Activated CD4-positive, alpha-beta memory T cell treated with anti-CD3 and anti-CD28 coated beads for 36 hours (primary cell): ENCODE results near the gene IMPDH2. TPM values are rescaled to one million over a fixed set of nuclear protein-coding genes. Genes with fewer than 3 reads are reported as not detected.
"Not testable (repeated sequence)": the region's sequence is repeated elsewhere in the genome, so short reads cannot be mapped to it uniquely, and the experiment has no call there.

Experiments used
- CTCF ChIA-PET: fragments of 350-600 bp; sonication (Branson Sonifier 250); formaldehyde crosslinking; loops from one replicate; lab custom pipeline; 2021; ENCODE audit warnings: antibody characterized with exemption, inconsistent platforms; lab: Charles Lee
- POLR2A ChIA-PET: fragments of 350-600 bp; sonication (Branson Sonifier 250); formaldehyde crosslinking; loops from one replicate; lab custom pipeline; 2021; ENCODE audit warnings: antibody characterized with exemption; lab: Charles Lee
- DNase-seq: peaks from one replicate; pipeline ENCODE4 v3.0.0-alpha.2; 2020
- H3K27ac Mint-ChIP-seq: one replicate; pipeline ENCODE4 v1.8.0; 2021; ENCODE audit warnings: mixed read lengths
- H3K27me3 Mint-ChIP-seq: one replicate; pipeline ENCODE4 v1.8.0; 2021; ENCODE audit warnings: mixed read lengths
- H3K36me3 Mint-ChIP-seq: one replicate; pipeline ENCODE4 v1.8.0; 2021; ENCODE audit warnings: mixed read lengths
- H3K4me1 Mint-ChIP-seq: one replicate; pipeline ENCODE4 v1.8.0; 2021; ENCODE audit warnings: low read depth, mixed read lengths
- H3K4me3 Mint-ChIP-seq: one replicate; pipeline ENCODE4 v1.8.0; 2021; ENCODE audit warnings: mild to moderate bottlenecking, mixed read lengths
- H3K9me3 Mint-ChIP-seq: one replicate; pipeline ENCODE4 v1.8.0; 2021; ENCODE audit warnings: mixed read lengths
- intact Hi-C: fragments of 100-400 bp; cut with micrococcal nuclease; formaldehyde crosslinking; loops from one replicate; pipeline ENCODE4 v1.15.1; 2023
- total RNA-seq, 2 experiments: library from RNA; stranded (reverse); gene quantifications; one replicate each; pipeline ENCODE4 v1.2.3, GENCODE V29; 2021

The IMPDH2 gene
- total RNA-seq, 2 experiments from 2014 or later: 430 to 454 TPM

DNA sequence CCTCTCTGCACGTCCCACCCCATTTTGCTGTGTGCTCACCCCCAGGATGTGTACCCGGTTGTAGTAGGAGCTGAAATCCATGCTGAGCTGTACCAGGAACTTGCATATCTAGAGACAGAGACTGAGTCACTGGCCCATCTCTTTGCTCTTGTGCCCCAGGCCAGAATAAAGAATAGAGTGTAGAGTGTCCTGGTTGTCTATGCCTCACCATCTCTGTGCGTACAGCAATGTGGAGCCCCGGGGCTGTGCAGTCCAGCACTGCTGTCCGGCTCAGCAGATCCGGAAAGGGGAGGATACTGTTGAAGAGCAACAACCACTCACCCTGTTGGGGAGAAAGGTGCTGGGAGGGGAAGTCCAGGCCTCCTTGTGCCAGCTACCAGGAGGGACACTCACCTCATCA is 13.4 kb downstream of the IMPDH2 start:
- DNase-seq: no peak
- Mint-ChIP-seq H3K27me3 (no peaks in the 10 kb centered on the region), H3K9me3 (no peaks in the 10 kb centered on the region), H3K36me3 (peaks cover 22% of the 10 kb centered on the region), H3K4me1 (peaks cover 29% of the 10 kb centered on the region), H3K27ac (no peak overlapping the region), H3K4me3 (no peak overlapping the region)
- CTCF ChIA-PET: interaction anchor here (0.6 to 3.8 kb wide), 4 partner anchors 8 to 188 kb away, joined by 3 to 30 read pairs (median 14); partner anchors contain the start of genes P4HTM and WDR6
- intact Hi-C loops: no loop called here
- POLR2A ChIA-PET: interaction anchor here (9.7 kb wide), 1 partner anchor 6 kb away, joined by 135 read pairs; the partner anchor contains the start of gene WDR6

DNA sequence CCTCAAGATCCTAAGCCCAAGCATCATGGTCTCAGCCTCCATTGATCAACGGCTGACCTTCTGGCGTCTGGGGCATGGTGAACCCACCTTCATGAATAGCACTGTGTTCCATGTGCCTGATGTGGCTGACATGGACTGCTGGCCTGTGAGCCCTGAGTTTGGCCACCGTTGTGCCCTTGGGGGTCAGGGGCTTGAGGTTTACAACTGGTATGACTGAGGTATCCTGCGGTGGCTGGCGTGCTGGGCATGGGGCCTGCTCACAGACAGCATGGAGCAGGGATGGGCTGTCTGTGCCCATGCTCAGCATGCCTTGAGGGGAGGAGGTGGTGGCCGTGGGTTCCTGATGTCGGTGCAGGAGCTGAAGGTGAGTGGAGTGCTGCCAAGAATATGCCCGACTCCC is 14.1 kb downstream of the IMPDH2 start:
- ChIA-PET CTCF (interaction anchor here (1.7 to 3.8 kb wide), 4 partner anchors 7 to 27 kb away, joined by 3 to 32 read pairs (median 27); partner anchors contain the start of genes P4HTM and WDR6), POLR2A (interaction anchor here (1.2 to 9.7 kb wide), 2 partner anchors 6 to 25 kb away, joined by 4 to 135 read pairs; partner anchors contain the start of gene WDR6)
- Mint-ChIP-seq H3K27me3 (no peaks in the 10 kb centered on the region), H3K4me1 (peaks cover 27% of the 10 kb centered on the region), H3K9me3 (no peaks in the 10 kb centered on the region), H3K27ac (peak overlapping the region; percentile 9), H3K4me3 (no peak overlapping the region), H3K36me3 (peaks cover 22% of the 10 kb centered on the region)
- no peak for DNase-seq
- intact Hi-C loops: no loop called here

DNA sequence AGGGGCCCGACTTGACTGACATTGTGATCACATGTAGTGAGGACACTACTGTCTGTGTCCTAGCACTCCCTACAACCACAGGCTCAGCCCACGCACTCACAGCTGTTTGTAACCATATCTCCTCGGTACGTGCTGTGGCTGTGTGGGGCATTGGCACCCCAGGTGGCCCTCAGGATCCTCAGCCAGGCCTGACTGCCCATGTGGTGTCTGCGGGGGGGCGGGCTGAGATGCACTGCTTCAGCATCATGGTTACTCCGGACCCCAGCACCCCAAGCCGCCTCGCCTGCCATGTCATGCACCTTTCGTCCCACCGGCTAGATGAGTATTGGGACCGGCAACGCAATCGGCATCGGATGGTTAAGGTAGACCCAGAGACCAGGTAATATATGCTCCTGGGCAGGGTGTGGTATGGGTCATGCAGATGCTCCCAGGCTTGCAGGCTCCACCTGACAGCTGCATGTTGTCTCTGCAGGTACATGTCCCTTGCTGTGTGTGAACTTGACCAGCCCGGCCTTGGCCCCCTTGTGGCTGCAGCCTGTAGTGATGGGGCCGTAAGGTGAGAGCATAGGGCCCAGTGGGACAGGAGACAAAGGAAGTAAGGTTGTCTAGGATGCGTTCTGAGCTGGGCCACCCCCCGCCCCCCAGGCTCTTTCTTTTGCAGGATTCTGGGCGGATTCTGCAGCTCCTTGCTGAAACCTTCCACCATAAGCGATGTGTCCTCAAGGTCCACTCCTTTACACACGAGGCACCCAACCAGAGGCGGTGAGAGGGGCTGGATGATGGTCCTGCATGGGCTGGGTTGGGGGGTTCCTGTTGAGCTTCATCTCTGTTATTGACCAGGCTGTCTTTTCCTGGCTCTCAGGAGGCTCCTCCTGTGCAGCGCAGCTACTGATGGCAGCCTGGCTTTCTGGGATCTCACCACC is 15.2 kb downstream of the IMPDH2 start:
- peaks cover 25% of the 10 kb centered on the region for H3K36me3 Mint-ChIP-seq
- peak; percentile 64 for DNase-seq

DNA sequence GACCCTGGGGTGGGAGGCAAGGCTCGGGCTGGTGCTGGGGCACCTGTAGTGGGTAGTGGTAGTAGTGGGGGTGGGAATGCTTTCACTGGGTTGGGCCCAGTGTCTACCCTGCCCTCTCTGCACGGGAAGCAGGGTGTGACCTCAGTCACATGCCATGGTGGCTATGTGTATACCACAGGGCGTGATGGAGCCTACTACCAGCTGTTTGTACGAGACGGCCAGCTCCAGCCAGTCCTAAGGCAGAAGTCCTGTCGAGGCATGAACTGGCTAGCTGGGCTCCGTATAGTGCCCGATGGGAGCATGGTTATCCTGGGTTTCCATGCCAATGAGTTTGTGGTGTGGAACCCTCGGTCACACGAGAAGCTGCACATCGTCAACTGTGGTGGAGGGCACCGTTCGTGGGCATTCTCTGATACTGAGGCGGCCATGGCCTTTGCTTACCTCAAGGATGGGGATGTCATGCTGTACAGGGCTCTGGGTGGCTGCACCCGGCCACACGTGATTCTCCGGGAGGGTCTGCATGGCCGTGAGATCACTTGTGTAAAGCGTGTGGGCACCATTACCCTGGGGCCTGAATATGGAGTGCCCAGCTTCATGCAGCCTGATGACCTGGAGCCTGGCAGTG is 16.0 kb downstream of the IMPDH2 start:
- H3K4me3 Mint-ChIP-seq: no peak overlapping the region
- H3K4me1 Mint-ChIP-seq: peaks cover 25% of the 10 kb centered on the region
- DNase-seq: no peak
- no peaks in the 10 kb centered on the region for H3K27me3 Mint-ChIP-seq
- ChIA-PET POLR2A (interaction anchor here (7.8 kb wide), 1 partner anchor 7 kb away, joined by 135 read pairs; the partner anchor contains the start of genes DALRD3 and NDUFAF3), CTCF (interaction anchor here (1.4 to 3.4 kb wide), 4 partner anchors 8 to 25 kb away, joined by 4 to 32 read pairs (median 14); partner anchors contain the start of genes NDUFAF3 and P4HTM)
- no peaks in the 10 kb centered on the region for H3K9me3 Mint-ChIP-seq
- no peak overlapping the region for H3K27ac Mint-ChIP-seq
- H3K36me3 Mint-ChIP-seq: peaks cover 28% of the 10 kb centered on the region
- intact Hi-C loops: no loop called here

More for the DNA sequence above, 15.2 kb downstream of the IMPDH2 start:
- H3K9me3 Mint-ChIP-seq: no peaks in the 10 kb centered on the region
- ChIA-PET POLR2A (interaction anchor here (1.2 kb wide), 1 partner anchor 24 kb away, joined by 4 read pairs; no protein-coding TSS in a partner anchor), CTCF (interaction anchor here (1.1 to 3.4 kb wide), 5 partner anchors 7 to 357 kb away, joined by 3 to 32 read pairs (median 7); partner anchors contain the start of genes NDUFAF3 and P4HTM)
- H3K27me3 Mint-ChIP-seq: no peaks in the 10 kb centered on the region
- no peak overlapping the region for H3K27ac Mint-ChIP-seq
- intact Hi-C loops: no loop called here
- H3K4me1 Mint-ChIP-seq: peaks cover 23% of the 10 kb centered on the region
- H3K4me3 Mint-ChIP-seq: no peak overlapping the region

DNA sequence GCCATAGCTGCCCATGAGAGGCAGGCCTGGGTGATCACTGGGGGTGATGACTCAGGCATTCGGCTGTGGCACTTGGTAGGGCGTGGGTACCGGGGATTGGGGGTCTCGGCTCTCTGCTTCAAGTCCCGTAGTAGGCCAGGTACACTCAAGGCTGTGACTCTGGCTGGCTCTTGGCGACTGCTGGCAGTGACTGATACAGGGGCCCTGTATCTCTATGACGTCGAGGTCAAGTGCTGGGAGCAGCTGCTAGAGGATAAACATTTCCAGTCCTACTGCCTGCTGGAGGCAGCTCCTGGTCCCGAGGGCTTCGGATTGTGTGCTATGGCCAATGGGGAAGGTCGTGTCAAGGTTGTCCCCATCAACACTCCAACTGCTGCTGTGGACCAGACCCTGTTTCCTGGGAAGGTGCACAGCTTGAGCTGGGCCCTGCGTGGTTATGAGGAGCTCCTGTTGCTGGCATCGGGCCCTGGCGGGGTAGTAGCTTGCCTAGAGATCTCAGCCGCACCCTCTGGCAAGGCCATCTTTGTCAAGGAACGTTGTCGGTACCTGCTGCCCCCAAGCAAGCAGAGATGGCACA is 16.7 kb downstream of the IMPDH2 start:
- no peaks in the 10 kb centered on the region for H3K9me3 Mint-ChIP-seq
- ChIA-PET CTCF (interaction anchor here (1.4 to 3.4 kb wide), 4 partner anchors 9 to 25 kb away, joined by 4 to 22 read pairs (median 8); partner anchors contain the start of gene NDUFAF3), POLR2A (interaction anchor here (0.6 to 7.8 kb wide), 3 partner anchors 7 to 120 kb away, joined by 3 to 135 read pairs (median 5); partner anchors contain the start of genes DALRD3 and NDUFAF3)
- no peak overlapping the region for H3K27ac Mint-ChIP-seq
- intact Hi-C loops: no loop called here
- peaks cover 29% of the 10 kb centered on the region for H3K4me1 Mint-ChIP-seq
- H3K4me3 Mint-ChIP-seq: no peak overlapping the region
- H3K36me3 Mint-ChIP-seq: peaks cover 32% of the 10 kb centered on the region
- DNase-seq: no peak
- H3K27me3 Mint-ChIP-seq: no peaks in the 10 kb centered on the region

DNA sequence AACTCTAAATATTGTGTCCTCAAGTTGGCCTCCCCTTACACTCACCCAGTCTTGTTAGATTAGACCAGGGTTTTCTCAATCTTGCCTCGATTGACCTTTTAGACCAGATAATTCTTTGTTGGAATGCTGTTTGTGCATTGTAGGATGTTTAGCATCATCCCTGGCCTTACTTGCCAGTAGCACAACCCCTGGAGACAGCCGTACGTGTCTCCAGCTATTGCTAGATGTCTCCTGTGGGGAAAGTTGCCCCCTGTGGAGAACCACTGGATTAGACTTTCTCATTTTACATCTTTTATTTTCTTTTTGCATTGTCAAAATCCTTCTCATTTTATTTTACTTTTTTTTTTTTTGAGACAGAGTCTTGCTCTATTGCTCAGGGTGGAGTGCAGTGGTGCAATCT is 19.8 kb downstream of the IMPDH2 start:
- no peaks in the 10 kb centered on the region for H3K9me3 Mint-ChIP-seq
- H3K27ac Mint-ChIP-seq: peak overlapping the region; percentile 57
- peaks cover 24% of the 10 kb centered on the region for H3K4me1 Mint-ChIP-seq
- POLR2A ChIA-PET: interaction anchor here (7.8 kb wide), 1 partner anchor 11 kb away, joined by 135 read pairs; the partner anchor contains the start of genes DALRD3 and NDUFAF3
- intact Hi-C loops: loop anchor here (5.0 kb wide), 1 partner anchor 92 kb away; the partner anchor contains the start of gene ARIH2
- peaks cover 22% of the 10 kb centered on the region for H3K36me3 Mint-ChIP-seq
- no peaks in the 10 kb centered on the region for H3K27me3 Mint-ChIP-seq
- no peak for DNase-seq
- CTCF ChIA-PET: interaction anchor here (1.0 to 4.7 kb wide), 5 partner anchors 8 to 84 kb away, joined by 3 to 65 read pairs (median 24); partner anchors contain the start of genes DALRD3, IMPDH2, NDUFAF3 and QRICH1
- peak overlapping the region; percentile 37 for H3K4me3 Mint-ChIP-seq

DNA sequence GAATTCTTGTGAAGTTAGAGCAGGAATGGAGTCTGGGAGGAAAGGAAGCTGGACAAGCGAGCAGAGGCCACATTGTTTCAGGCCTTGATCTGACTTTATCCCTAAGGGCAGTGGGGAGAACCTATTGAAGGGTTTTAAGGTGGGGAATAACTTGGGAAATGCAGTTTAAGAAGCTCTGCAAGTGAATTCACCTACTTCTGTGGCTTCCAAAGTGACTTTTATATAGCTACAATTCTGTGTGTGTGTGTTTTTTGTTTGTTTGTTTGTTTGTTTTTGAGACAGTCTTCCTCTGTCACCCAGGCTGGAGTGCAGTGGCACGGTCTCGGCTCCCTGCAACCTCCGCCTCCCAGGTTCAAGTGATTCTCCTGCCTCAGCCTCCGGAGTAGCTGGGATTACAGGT is 20.6 kb downstream of the IMPDH2 start:
- POLR2A ChIA-PET: interaction anchor here (2.7 to 7.8 kb wide), 2 partner anchors 11 to 18 kb away, joined by 46 to 135 read pairs; partner anchors contain the start of genes DALRD3, NDUFAF3 and P4HTM
- H3K36me3 Mint-ChIP-seq: peaks cover 22% of the 10 kb centered on the region
- peaks cover 24% of the 10 kb centered on the region for H3K4me1 Mint-ChIP-seq
- DNase-seq, H3K27me3 Mint-ChIP-seq, H3K9me3 Mint-ChIP-seq: not testable (repeated sequence)
- intact Hi-C loops: loop anchor here (5.0 kb wide), 1 partner anchor 91 kb away; the partner anchor contains the start of gene ARIH2
- peak overlapping the region; percentile 98 for H3K27ac Mint-ChIP-seq
- H3K4me3 Mint-ChIP-seq: peak overlapping the region; percentile 95
- CTCF ChIA-PET: interaction anchor here (0.6 to 4.7 kb wide), 7 partner anchors 8 to 397 kb away, joined by 3 to 65 read pairs (median 19); partner anchors contain the start of genes DALRD3, IMPDH2, NDUFAF3 and P4HTM

DNA sequence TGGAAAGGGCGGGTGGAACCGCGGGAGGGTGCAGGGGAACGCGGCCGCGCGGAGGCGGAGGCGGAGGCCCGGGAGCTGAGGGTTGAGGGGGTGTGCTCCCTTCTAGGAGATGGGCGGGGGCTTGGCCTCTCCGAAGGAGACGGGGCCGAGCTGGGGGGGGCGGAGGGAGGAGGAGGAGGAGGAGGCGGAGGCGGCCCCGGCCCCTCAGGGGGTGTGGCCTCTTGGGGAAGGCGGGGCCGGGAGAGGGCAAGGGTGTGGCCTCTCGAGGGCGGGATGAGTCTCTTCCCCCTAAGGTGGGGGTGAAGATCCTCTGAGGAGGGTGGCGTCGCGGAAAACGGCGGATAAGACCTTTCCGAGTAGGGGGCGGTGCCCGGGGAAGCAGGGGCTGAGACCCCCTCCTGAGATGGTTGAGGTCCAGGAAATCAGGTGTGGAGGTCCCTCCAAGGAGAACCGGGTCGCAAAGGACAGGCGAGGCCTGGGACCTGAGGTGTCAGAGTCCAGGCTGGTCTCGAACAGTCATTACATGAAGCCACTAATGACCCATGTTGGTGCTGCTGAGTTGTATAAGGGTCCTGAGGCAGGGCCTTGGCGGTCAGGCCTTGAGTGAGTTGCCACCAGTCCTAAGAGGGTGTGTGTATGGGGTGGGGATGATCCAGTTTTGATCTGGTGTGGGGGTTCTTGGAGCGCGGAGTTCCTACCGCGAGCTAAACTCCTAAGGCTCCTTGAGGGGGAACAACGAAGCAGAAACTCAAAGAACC is 21.2 kb downstream of the IMPDH2 start:
- Mint-ChIP-seq H3K9me3 (no peaks in the 10 kb centered on the region), H3K27me3 (no peaks in the 10 kb centered on the region), H3K36me3 (peaks cover 22% of the 10 kb centered on the region), H3K4me1 (peaks cover 21% of the 10 kb centered on the region), H3K27ac (peak overlapping the region; percentile 98), H3K4me3 (peak overlapping the region; percentile 95)
- ChIA-PET POLR2A (interaction anchor here (1.0 to 7.8 kb wide), 9 partner anchors 12 to 404 kb away, joined by 3 to 135 read pairs (median 13); partner anchors contain the start of genes ARIH2, DALRD3, IMPDH2 and NDUFAF3), CTCF (interaction anchor here (0.6 to 4.7 kb wide), 12 partner anchors 9 to 398 kb away, joined by 3 to 65 read pairs (median 11); partner anchors contain the start of genes DALRD3, NDUFAF3, P4HTM and QRICH1)
- DNase-seq: peak; percentile 92
- intact Hi-C loops: loop anchor here (1.0 to 5.0 kb wide), 5 partner anchors 13 to 451 kb away; partner anchors contain the start of genes ARIH2 and PFKFB4

DNA sequence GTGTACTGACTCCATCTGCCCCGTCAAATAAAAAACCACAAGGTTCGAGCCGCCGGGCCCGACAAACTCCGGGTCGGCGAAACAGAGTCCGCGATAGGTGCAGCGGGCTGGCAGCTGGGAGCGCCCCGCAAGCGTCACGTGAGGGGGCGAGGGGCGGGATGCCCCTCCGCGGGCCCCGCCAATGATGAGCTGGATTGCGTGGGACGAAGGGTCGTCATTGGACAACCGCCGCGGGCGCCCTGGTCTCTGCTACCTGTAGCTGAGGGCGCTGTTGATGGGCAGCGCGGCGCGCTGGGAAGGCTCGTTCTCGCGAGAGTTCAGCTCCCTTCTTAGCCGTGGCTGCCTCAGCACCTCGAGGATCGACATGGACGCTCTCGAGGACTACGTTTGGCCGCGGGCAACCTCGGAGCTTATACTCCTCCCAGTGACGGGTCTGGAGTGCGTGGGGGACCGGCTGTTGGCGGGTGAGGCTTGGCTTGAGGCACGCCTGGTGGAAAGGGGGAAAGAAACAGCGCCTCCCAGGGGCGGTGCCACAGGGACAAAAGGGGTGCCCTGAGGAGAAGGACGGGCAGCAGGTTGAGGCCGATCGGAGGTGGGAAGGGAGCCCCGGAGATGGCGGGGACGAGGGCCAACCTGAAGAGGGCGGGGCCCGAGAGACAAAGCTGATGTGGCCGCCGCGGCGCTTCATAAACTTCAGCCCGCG is 22.0 kb downstream of the IMPDH2 start, which contains the start of gene WDR6:
Gene WDR6 (plus strand): TSS at position 324 of the 703 bp plus-strand sequence. CDS start 41 bp downstream, at position 365.
- Mint-ChIP-seq H3K27ac (peak within 1 kb of the TSS; percentile 98), H3K27me3 (no peaks in the 10 kb centered on the region), H3K36me3 (peaks cover 21% of the 10 kb centered on the region), H3K9me3 (no peaks in the 10 kb centered on the region), H3K4me3 (peak within 1 kb of the TSS; percentile 95), H3K4me1 (peaks cover 21% of the 10 kb centered on the region)
- ChIA-PET POLR2A (interaction anchor here (0.5 to 7.8 kb wide), 13 partner anchors 12 to 462 kb away, joined by 3 to 135 read pairs (median 4); partner anchors contain the start of genes ARIH2, DALRD3, IMPDH2 and NDUFAF3), CTCF (interaction anchor here (0.6 to 4.7 kb wide), 18 partner anchors 10 to 1145 kb away, joined by 3 to 65 read pairs (median 4); partner anchors contain the start of genes DALRD3, NDUFAF3, P4HTM and QRICH1)
- peak; percentile 99 for DNase-seq
- intact Hi-C loops: loop anchor here (1.0 to 5.0 kb wide), 5 partner anchors 14 to 450 kb away; partner anchors contain the start of genes ARIH2 and PFKFB4
